Measurements from ENCODE around the gene MPP3. TPM values are rescaled to one million over a fixed set of nuclear protein-coding genes. Genes with fewer than 3 reads are reported as not detected.
A peak's percentile ranks its signal among the peaks of the same experiment; 100 is the strongest.

Gene MPP3
- total RNA-seq, 1 donor from 2014 or later: 48.5 TPM

- intact Hi-C loops (cut with DNase I): no loop called here
Observed at GRCh38 chr17:43767713-43768059, 65.3 kb downstream of the MPP3 start.

GRCh38 chr17:43767053-43767712, 65.8 kb downstream of the MPP3 start:
- intact Hi-C loops (cut with DNase I): no loop called here
- no peak for ATAC-seq (ENCODE audit: poor library complexity)
- no peak for DNase-seq

More at GRCh38 chr17:43767713-43768059, 65.3 kb downstream of the MPP3 start:
- DNase-seq (no peak), ATAC-seq (ENCODE audit: poor library complexity) (no peak)

GRCh38 chr17:43766413-43767052, 66.4 kb downstream of the MPP3 start:
- DNase-seq: peak; percentile 80
- intact Hi-C loops (cut with DNase I): no loop called here
- peak; percentile 9 for ATAC-seq (ENCODE audit: poor library complexity)

GRCh38 chr17:43760254-43760852, 72.6 kb downstream of the MPP3 start:
- intact Hi-C loops (cut with DNase I): loop anchor here (2.0 kb wide), 1 partner anchor 66 kb away; no protein-coding TSS in a partner anchor
- ATAC-seq (ENCODE audit: poor library complexity): peak; percentile 93

GRCh38 chr17:43759836-43760235, 73.1 kb downstream of the MPP3 start:
- no peak for ATAC-seq (ENCODE audit: poor library complexity)
- intact Hi-C loops (cut with DNase I): loop anchor here (2.0 to 10.0 kb wide), 2 partner anchors 65 to 185 kb away; no protein-coding TSS in a partner anchor

More at GRCh38 chr17:43760254-43760852, 72.6 kb downstream of the MPP3 start:
- DNase-seq: peak; percentile 95

GRCh38 chr17:43758497-43759174, 74.3 kb downstream of the MPP3 start, which contains the start of gene SOST:
SOST (minus strand) TSS chr17:43758791; CDS start chr17:43758741, 50 bp downstream.
- DNase-seq (no peak), ATAC-seq (ENCODE audit: poor library complexity) (no peak)
- intact Hi-C loops (cut with DNase I): loop anchor here (10.0 kb wide), 1 partner anchor 184 kb away; no protein-coding TSS in a partner anchor

More at GRCh38 chr17:43759836-43760235, 73.1 kb downstream of the MPP3 start:
- no peak for DNase-seq

GRCh38 chr17:43758086-43758485, 74.9 kb downstream of the MPP3 start:
- ATAC-seq (ENCODE audit: poor library complexity) (no peak), DNase-seq (no peak)
- intact Hi-C loops (cut with DNase I): loop anchor here (10.0 kb wide), 1 partner anchor 183 kb away; no protein-coding TSS in a partner anchor

GRCh38 chr17:43757171-43757660, 75.7 kb downstream of the MPP3 start:
- intact Hi-C loops (cut with DNase I): loop anchor here (10.0 kb wide), 1 partner anchor 182 kb away; no protein-coding TSS in a partner anchor
- ATAC-seq (ENCODE audit: poor library complexity) (no peak), DNase-seq (no peak)

GRCh38 chr17:43756201-43756600, 76.7 kb downstream of the MPP3 start:
- DNase-seq (no peak), ATAC-seq (ENCODE audit: poor library complexity) (no peak)
- intact Hi-C loops (cut with DNase I): loop anchor here (10.0 kb wide), 1 partner anchor 181 kb away; no protein-coding TSS in a partner anchor

GRCh38 chr17:43755389-43755875, 77.5 kb downstream of the MPP3 start:
- intact Hi-C loops (cut with DNase I): loop anchor here (10.0 kb wide), 1 partner anchor 181 kb away; no protein-coding TSS in a partner anchor
- ATAC-seq (ENCODE audit: poor library complexity) (peak; percentile 41), DNase-seq (no peak)

- no peak for ATAC-seq (ENCODE audit: poor library complexity)
- no peak for DNase-seq
- intact Hi-C loops (cut with DNase I): loop anchor here (5.0 to 10.0 kb wide), 2 partner anchors 43 to 180 kb away; no protein-coding TSS in a partner anchor
Observed at GRCh38 chr17:43754947-43755346, 78.0 kb downstream of the MPP3 start.

GRCh38 chr17:43753493-43754129, 79.3 kb downstream of the MPP3 start:
- ATAC-seq (ENCODE audit: poor library complexity) (no peak), DNase-seq (no peak)
- intact Hi-C loops (cut with DNase I): loop anchor here (5.0 to 10.0 kb wide), 2 partner anchors 41 to 179 kb away; no protein-coding TSS in a partner anchor

Other genes starting within 250 kb of the MPP3 start
- gene MEOX1, start 171.2 kb downstream of the MPP3 start, total RNA-seq: 8.5 TPM
- not detected for gene SOST, start 74.4 kb downstream of the MPP3 start, total RNA-seq
- 224 TPM for gene DUSP3, start 54.2 kb downstream of the MPP3 start, total RNA-seq
- gene CFAP97D1, start 52.7 kb downstream of the MPP3 start, total RNA-seq: not detected
- gene CD300LG, start 14.0 kb upstream of the MPP3 start, total RNA-seq: 17.5 TPM
- 17.1 TPM for gene MPP2, start 74.4 kb upstream of the MPP3 start, total RNA-seq
- not detected for gene PPY, start 109.3 kb upstream of the MPP3 start, total RNA-seq
- not detected for gene PYY, start 120.8 kb upstream of the MPP3 start, total RNA-seq
- 0.54 TPM for gene NAGS, start 171.5 kb upstream of the MPP3 start, total RNA-seq
- gene TMEM101, start 181.8 kb upstream of the MPP3 start, total RNA-seq: 21.3 TPM
- gene LSM12, start 233.5 kb upstream of the MPP3 start, total RNA-seq: 46.1 TPM
- 26.0 TPM for gene G6PC3, start 237.6 kb upstream of the MPP3 start, total RNA-seq